ENCODE data around the gene ENG. TPM values are rescaled to one million over a fixed set of nuclear protein-coding genes. Genes with fewer than 3 reads are reported as not detected.

Gene ENG
- total RNA-seq, 8 experiments from 2014 or later = 0.21 to 28.1 (median 2.4) TPM

DNA sequence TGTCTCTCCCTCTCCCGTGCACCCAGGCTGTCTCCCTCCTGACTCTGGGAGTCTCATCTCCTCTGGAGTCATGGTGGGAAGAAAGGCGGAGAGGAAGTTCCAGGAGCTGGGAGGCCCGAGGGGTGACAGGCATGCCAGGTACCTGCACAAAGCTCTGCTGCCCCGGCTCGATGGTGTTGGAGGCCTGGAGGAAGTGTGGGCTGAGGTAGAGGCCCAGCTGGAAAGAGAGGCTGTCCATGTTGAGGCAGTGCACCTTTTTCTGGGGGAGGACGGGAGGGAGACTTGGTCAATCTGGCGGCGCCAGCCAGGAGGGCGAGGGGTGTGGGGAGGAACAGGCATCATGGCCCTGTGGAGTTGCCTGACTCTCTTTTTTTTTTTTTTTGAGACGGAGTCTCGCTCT, 35.9 kb downstream of the ENG start:
- no peak overlapping the region for H3K27ac ChIP-seq
- ATAC-seq (replicated peaks in 6 of 8) = no peak
- no peak overlapping the region for H3K4me3 ChIP-seq
- H3K4me1 ChIP-seq (replicated peaks in 1 of 2) = peaks cover 0 to 3% of the 10 kb centered on the region in 2 donors
- in situ Hi-C loops (cut with MboI; ENCODE audit: low pct_unique_long_range_greater_than_20kb in 2 of 9, low sequenced_read_pairs in 9 of 9, unreplicated experiment in 9 of 9) = no loop called here
- WGBS, 10 experiments = 70 to 100% (median 100%) methylated on average over 1 to 3 of the region's 11 CpGs; no CpG with 5 or more reads in 6 of the 10 experiments

DNA sequence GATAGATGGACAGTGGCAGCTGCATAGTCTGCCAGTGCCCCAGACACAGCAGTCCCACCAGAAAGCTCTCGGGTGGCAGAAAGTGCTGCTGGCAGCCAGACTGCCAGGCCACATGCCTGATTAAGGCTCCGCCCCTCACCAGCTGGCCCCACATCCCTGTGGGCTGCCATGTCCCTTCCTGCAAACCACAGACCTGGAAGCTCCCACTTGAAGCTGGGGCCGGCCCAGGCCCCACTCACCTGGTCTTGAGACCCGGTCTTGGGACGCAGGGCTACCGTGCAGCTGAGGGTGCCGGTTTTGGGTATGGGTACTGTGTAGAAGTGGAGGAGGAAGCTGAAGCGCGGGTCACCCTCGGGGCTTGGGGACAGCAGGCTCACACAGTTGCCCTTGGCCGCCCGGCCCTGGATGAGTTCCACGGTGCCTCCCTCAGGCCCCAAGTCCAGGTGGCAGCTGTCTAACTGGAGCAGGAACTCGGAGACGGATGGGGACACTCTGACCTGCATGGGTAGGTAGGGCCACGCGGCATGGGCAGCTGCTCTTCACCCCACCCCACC, 36.5 kb downstream of the ENG start:
- in situ Hi-C loops (cut with MboI; ENCODE audit: low pct_unique_long_range_greater_than_20kb in 2 of 9, low sequenced_read_pairs in 9 of 9, unreplicated experiment in 9 of 9) = no loop called here
- WGBS, 10 experiments = 83 to 100% (median 98%) methylated on average over 1 to 6 of the region's 17 CpGs; no CpG with 5 or more reads in 6 of the 10 experiments
- peak in 4 of 8 experiments; percentile 6 to 44 (median 20) for ATAC-seq (replicated peaks in 6 of 8)
- peaks cover 0 to 3% of the 10 kb centered on the region in 2 donors for H3K4me1 ChIP-seq (replicated peaks in 1 of 2)
- H3K27ac ChIP-seq = no peak overlapping the region
- H3K4me3 ChIP-seq = no peak overlapping the region

DNA sequence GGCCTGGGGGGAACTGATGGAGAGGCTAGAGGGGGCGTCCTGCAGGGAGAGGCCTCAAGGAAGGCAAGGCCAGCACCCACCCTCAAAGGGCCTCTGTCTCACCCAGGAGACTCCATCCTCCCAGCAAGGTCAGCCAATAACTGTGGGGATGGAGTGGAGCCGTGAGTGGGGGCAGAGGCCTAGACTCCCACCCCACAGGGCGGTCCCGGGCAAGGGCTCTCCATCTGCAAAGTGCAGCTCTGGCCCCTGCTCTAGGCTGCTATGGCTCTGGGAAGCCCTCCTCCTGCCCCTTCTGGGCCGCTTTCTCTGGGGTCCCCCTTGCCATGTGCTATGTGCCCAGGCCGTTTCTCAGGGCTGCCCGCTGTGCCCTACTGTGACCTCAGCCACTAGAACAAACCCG, 37.7 kb downstream of the ENG start:
- Histone ChIP-seq H3K4me1 (replicated peaks in 1 of 2) (peaks cover 0 to 3% of the 10 kb centered on the region in 2 donors), H3K27ac (no peak overlapping the region), H3K4me3 (no peak overlapping the region)
- peak in 1 of 8 experiments; percentile 6 for ATAC-seq (replicated peaks in 6 of 8)
- WGBS, 10 experiments = 100% methylated on average over 1 of the region's 8 CpGs; no CpG with 5 or more reads in 7 of the 10 experiments
- in situ Hi-C loops (cut with MboI; ENCODE audit: low pct_unique_long_range_greater_than_20kb in 2 of 9, low sequenced_read_pairs in 9 of 9, unreplicated experiment in 9 of 9) = no loop called here

DNA sequence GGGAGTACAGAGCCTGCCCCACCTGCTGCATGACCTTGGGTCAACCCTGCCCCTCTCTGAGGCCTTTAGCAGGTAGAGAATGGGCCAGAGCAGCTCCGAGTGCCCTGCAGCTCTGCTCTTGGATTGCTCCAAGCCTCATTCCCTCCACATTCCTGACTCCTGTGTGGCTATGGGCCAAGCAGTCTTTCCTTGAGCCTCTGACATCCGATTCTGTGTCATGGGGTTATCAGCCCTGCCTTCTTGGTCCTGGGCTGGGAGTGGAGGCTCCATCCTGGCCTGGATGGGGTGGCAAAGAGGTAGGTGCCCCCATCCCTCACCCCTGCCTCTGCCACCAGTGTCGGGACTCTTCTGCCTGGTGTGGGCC, 38.1 kb downstream of the ENG start:
- no peak for ATAC-seq (replicated peaks in 6 of 8)
- in situ Hi-C loops (cut with MboI; ENCODE audit: low pct_unique_long_range_greater_than_20kb in 2 of 9, low sequenced_read_pairs in 9 of 9, unreplicated experiment in 9 of 9) = no loop called here
- WGBS, 10 experiments = 80 to 100% methylated on average over 1 of the region's 3 CpGs; no CpG with 5 or more reads in 8 of the 10 experiments
- Histone ChIP-seq H3K27ac (no peak overlapping the region), H3K4me3 (no peak overlapping the region), H3K4me1 (replicated peaks in 1 of 2) (peaks cover 0 to 3% of the 10 kb centered on the region in 2 donors)

DNA sequence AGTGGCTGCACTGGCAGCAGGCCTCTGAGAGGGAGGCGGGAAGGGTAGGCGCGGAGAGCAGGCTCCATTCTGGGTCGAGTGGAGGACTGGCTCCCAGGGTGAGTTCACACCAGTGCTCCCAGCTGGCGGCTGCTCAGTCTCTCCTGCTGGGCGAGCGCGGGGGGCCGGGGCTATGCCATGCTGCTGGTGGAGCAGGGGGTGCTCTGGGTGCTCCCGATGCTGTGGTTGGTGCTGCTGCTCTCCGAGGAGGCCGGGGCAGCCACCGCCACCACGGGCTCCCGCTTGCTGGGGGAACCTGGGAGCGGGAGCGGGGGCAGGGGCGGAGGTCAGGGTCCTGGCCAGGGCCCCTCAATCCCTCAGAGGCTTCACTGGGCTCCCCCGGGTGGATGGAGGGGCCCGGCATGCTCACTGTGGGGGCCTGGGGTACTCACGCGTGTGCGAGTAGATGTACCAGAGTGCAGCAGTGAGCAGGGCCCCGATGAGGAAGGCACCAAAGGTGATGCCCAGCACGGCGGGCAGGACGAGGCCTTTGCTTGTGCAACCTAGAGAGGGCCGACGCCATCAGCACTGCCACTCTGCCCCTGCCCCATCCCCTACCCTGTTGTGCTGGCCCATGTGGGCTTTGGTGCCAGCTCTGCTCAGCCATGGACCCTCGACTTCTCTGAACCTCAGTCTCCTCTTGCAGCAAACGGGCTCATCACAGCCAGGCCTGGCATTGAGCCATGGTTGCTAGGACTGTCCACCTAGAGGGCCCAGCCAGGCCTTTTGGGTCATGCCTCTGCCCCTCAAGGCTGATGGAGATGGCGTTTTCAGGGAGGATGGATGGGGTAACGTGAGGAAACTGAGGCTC, 38.7 kb downstream of the ENG start:
- Histone ChIP-seq H3K27ac (no peak overlapping the region), H3K4me1 (replicated peaks in 1 of 2) (peaks cover 0 to 3% of the 10 kb centered on the region in 2 donors), H3K4me3 (no peak overlapping the region)
- in situ Hi-C loops (cut with MboI; ENCODE audit: low pct_unique_long_range_greater_than_20kb in 2 of 9, low sequenced_read_pairs in 9 of 9, unreplicated experiment in 9 of 9) = no loop called here
- WGBS, 10 experiments = 67 to 100% (median 100%) methylated on average over 1 to 3 of the region's 33 CpGs; no CpG with 5 or more reads in 7 of the 10 experiments
- peak in 2 of 8 experiments; percentile 8 to 11 for ATAC-seq (replicated peaks in 6 of 8)

DNA sequence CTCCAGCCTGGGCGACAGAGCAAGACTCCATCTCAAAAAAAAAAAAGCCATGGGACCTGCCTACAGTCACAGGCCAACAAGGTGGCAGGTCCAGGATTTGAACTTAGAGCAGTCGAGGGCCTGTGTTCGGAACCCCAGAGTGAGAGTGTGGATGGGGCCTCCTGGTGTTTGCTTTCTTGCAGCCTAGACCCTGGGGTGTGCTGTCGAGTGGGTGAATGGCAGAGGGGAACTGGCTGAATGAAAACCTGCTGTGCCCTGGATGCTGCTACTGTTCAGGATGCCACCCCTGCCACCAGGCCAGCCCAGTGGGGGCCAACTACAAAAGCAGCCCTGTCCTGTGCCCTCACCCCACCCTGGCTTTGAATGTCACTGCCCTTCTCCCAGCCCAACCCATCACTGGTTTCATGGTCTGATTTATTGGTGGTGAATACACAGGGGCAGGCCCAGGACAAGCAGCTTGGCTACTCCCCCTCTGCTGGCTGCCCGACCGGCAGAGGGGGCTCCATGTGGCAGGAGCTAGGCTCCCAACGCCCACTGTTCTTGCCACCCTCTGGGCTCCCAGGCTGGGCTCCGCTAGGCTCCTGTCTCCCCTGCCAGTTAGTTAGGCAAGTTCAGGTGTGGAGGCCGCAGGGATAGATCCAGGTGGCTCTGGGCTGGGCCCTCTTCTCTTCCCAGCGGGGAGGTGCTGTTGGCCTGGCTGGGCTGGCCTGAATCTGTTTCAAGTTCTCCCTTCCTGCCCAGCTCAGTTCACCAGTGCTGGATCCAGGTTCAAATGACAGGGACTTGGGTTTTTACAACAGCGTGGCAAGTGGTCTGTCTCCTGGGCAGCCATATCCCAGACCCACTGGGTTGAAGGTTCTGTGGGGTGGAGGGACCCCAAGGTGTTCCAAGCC, 39.6 kb downstream of the ENG start:
- WGBS, 10 experiments = 29 to 100% (median 92%) methylated on average over 1 to 2 of the region's 11 CpGs; no CpG with 5 or more reads in 4 of the 10 experiments
- Histone ChIP-seq H3K27ac (no peak overlapping the region), H3K4me3 (no peak overlapping the region), H3K4me1 (replicated peaks in 1 of 2) (peaks cover 0 to 6% of the 10 kb centered on the region in 2 donors)
- peak in 1 of 8 experiments; percentile 8 for ATAC-seq (replicated peaks in 6 of 8)
- in situ Hi-C loops (cut with MboI; ENCODE audit: low pct_unique_long_range_greater_than_20kb in 2 of 9, low sequenced_read_pairs in 9 of 9, unreplicated experiment in 9 of 9) = no loop called here

DNA sequence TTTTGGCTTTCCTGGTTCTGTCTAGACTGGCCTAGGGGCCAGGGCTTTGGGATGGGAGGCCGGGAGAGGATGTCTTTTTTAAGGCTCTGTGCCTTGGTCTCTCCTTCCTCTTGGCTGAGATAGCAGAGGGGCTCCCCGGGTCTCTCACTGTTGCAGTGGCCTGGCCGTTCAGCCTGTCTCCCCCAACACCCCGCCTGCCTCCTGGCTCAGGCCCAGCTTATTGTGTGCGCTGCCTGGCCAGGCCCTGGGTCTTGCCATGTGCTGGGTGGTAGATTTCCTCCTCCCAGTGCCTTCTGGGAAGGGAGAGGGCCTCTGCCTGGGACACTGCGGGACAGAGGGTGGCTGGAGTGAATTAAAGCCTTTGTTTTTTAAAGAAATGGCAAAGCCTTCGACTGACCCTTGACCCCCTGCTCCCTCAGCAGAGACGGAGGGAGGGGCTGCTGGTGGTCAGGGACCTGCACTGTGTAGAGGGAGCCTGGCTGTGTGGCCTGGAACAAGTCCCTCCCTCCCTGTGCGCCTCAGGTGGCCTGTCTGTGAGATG, 40.7 kb downstream of the ENG start:
- Histone ChIP-seq H3K4me1 (replicated peaks in 1 of 2) (peaks cover 6 to 11% of the 10 kb centered on the region in 2 donors), H3K4me3 (no peak overlapping the region), H3K27ac (no peak overlapping the region)
- ATAC-seq (replicated peaks in 6 of 8) = no peak
- in situ Hi-C loops (cut with MboI; ENCODE audit: low pct_unique_long_range_greater_than_20kb in 2 of 9, low sequenced_read_pairs in 9 of 9, unreplicated experiment in 9 of 9) = no loop called here
- 60 to 83% (median 63%) methylated on average over 1 to 3 of the region's 9 CpGs; no CpG with 5 or more reads in 5 of the 10 experiments for WGBS, 10 experiments

DNA sequence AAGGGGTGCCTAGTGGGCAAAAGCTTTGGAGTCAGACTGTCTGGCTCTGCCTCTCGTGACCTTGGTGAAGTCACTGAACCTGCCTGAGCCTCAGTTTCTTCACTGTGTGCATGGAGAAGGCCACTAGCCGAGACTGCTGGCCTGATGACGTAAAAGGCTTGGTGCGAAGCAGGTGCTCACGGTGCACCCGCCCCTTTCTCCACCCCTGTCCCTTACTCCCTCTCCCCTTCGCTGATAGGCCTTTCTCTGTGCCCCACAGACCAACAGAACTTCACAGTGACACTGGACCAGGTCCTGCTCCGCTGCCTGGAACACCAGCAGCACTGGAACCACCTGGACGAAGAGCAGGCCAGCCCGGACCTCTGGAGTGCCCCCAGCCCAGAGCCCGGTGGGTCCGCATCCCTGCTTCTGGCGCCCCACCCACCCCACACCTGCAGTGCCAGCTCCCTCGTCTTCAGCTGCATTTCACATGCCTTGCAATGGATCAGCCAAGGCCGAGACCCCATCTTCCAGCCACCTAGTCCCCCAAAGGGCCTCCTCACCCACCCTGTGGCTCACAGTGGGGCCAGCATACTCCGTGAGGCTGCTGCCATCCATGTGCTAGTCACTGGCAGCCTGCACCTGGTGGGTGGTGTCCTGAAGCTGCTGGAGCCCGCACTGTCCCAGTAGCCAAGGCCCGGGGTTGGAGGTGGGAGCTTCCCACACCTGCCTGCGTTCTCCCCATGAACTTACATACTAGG, 41.4 kb downstream of the ENG start:
- in situ Hi-C loops (cut with MboI; ENCODE audit: low pct_unique_long_range_greater_than_20kb in 2 of 9, low sequenced_read_pairs in 9 of 9, unreplicated experiment in 9 of 9) = no loop called here
- ATAC-seq (replicated peaks in 6 of 8) = no peak
- Histone ChIP-seq H3K4me3 (no peak overlapping the region), H3K27ac (no peak overlapping the region), H3K4me1 (replicated peaks in 1 of 2) (peaks cover 6 to 11% of the 10 kb centered on the region in 2 donors)
- 40 to 100% (median 87%) methylated on average over 1 to 3 of the region's 19 CpGs; no CpG with 5 or more reads in 4 of the 10 experiments for WGBS, 10 experiments

DNA sequence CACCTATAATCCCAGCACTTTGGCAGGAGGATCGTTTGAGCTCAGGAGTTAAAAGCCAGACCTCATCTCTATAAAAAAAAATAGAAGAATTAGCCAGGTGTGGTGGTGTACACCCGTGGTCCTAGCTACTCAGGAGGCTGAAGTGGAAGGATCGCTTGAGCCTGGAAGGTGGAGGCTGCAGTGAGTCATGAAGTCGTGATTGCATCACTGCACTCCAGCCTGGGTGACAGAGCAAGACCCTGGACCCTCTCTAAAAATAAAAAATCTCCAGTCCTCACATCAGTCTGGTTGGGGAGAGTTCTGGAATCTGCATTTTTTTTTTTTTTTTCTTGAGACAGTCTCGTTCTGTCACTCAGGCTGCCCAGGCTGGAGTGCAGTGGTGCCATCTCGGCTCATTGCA, 42.4 kb downstream of the ENG start:
- WGBS, 10 experiments = 63 to 100% (median 94%) methylated on average over 1 to 6 of the region's 6 CpGs; no CpG with 5 or more reads in 1 of the 10 experiments
- H3K4me3 ChIP-seq = no peak overlapping the region
- peaks cover 6 to 8% of the 10 kb centered on the region in 2 donors for H3K4me1 ChIP-seq (replicated peaks in 1 of 2)
- H3K27ac ChIP-seq = no peak overlapping the region
- no peak for ATAC-seq (replicated peaks in 6 of 8)
- in situ Hi-C loops (cut with MboI; ENCODE audit: low pct_unique_long_range_greater_than_20kb in 2 of 9, low sequenced_read_pairs in 9 of 9, unreplicated experiment in 9 of 9) = no loop called here

DNA sequence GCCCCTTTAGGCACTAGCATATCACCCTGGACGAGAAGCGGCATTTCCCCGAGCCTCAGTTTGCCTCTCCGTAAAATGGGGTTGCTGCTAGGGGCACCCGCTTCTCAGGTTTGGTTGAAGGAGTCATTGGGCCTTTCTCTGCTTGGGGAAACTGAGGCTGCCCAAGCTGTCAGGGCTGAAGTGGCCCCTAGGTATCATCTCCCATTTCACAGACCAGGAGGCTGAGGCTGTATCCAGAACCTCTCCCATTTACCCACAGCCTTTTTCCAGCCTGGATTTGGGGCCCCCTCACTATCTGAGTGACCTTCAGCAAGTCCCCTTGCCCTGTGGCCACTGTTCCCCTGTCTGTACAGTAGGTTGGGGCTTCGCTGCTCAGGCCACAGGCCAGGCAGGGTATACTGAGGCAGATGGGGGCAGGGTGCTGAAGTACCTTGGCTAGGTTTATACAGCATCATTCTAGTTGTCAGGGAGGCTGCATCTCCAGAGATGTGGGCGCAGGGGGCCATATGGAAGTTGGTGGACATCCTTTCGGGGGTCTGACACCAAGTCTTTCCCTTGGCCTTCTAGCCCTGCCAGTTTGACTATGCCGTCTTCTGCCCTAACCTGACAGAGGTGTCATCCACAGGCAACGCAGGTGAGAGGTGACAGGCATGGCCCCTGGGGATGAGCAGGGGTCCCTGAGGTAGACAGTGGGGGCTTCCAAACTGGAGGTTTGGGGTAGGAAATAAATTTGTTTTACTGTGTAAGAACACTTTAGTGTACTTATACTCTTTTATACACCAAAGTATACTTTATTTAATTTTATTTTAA, 43.9 kb downstream of the ENG start:
- Histone ChIP-seq H3K4me1 (replicated peaks in 1 of 2) (peaks cover 6 to 8% of the 10 kb centered on the region in 2 donors), H3K27ac (no peak overlapping the region), H3K4me3 (no peak overlapping the region)
- in situ Hi-C loops (cut with MboI; ENCODE audit: low pct_unique_long_range_greater_than_20kb in 2 of 9, low sequenced_read_pairs in 9 of 9, unreplicated experiment in 9 of 9) = no loop called here
- no peak for ATAC-seq (replicated peaks in 6 of 8)
- WGBS, 10 experiments = 87 to 100% (median 92%) methylated on average over 2 to 7 of the region's 10 CpGs; no CpG with 5 or more reads in 6 of the 10 experiments

DNA sequence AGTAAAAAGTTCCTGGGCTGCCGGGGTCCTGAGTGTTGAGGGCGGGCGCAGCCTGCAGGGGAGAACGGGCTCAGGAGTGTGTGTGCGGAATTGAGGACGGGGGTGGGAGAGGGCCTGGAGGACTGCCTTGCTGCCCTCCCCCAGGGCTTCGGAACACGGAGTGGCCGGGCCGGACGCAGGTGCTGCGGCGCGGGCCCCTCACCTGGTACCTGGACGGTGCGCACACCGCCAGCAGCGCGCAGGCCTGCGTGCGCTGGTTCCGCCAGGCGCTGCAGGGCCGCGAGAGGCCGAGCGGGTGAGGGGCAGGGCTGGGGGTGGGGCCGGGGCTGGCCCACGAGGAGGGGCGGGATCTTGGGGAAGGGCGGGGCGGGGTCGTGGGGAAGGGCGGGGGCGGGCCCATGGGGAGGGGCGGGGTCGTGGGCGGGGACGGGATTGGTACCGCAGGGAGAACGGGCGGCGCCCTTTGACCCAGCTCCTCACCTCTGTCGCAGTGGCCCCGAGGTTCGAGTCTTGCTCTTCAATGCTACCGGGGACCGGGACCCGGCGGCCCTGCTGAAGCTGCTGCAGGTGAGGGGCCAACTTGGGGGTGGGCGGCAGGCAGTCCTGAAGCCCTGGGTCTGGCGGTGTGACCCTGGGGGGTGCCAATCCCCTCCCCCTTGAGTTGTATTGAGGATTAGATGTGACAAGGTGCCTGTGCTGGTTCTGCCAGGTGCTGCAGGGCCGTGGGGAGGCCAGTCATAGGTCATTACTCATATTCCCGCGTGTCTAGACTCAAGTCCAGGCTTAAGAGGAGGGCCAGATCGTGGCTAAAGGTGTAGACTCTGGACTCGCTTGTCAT, 44.7 kb downstream of the ENG start:
- no peak overlapping the region for H3K4me3 ChIP-seq
- in situ Hi-C loops (cut with MboI; ENCODE audit: low pct_unique_long_range_greater_than_20kb in 2 of 9, low sequenced_read_pairs in 9 of 9, unreplicated experiment in 9 of 9) = no loop called here
- ATAC-seq (replicated peaks in 6 of 8) = peak in 7 of 8 experiments; percentile 42 to 76 (median 59)
- 80 to 92% (median 90%) methylated on average over 1 to 6 of the region's 57 CpGs; no CpG with 5 or more reads in 5 of the 10 experiments for WGBS, 10 experiments
- H3K4me1 ChIP-seq (replicated peaks in 1 of 2) = peaks cover 6 to 8% of the 10 kb centered on the region in 2 donors
- no peak overlapping the region for H3K27ac ChIP-seq
